Ishikawa (cell line): Measurements from ENCODE around the gene RAB10.

Experiments used
- CEBPB ChIP-seq: IDR thresholded peaks from 2 replicates; pipeline ENCODE4 v1.6.1; 2012
- CREB1 ChIP-seq: IDR thresholded peaks from 2 replicates; pipeline ENCODE4 v1.6.1; 2012; ENCODE audit warnings: low read depth
- EGR1 ChIP-seq: IDR thresholded peaks from 2 replicates; pipeline ENCODE4 v1.6.1; 2012
- EP300 ChIP-seq: IDR thresholded peaks from 2 replicates; pipeline ENCODE4 v1.6.1; 2012; ENCODE audit warnings: borderline replicate concordance
- FOXM1 ChIP-seq: IDR thresholded peaks from 2 replicates; pipeline ENCODE4 v1.6.1; 2012; ENCODE audit warnings: low read depth, borderline replicate concordance
- NFIC ChIP-seq: IDR thresholded peaks from 2 replicates; pipeline ENCODE4 v1.6.1; 2012
- RAD21 ChIP-seq: IDR thresholded peaks from 2 replicates; pipeline ENCODE4 v1.6.1; 2012; ENCODE audit warnings: low read depth
- TAF1 ChIP-seq: IDR thresholded peaks from 2 replicates; pipeline ENCODE4 v1.6.1; 2012; ENCODE audit warnings: low read depth, mild to moderate bottlenecking
- TCF12 ChIP-seq: IDR thresholded peaks from 2 replicates; pipeline ENCODE4 v1.6.1; 2012; ENCODE audit warnings: low read depth
- TEAD4 ChIP-seq: IDR thresholded peaks from 2 replicates; pipeline ENCODE4 v1.6.1; 2012
- USF1 ChIP-seq: IDR thresholded peaks from 2 replicates; pipeline ENCODE4 v1.6.1; 2012
- YY1 ChIP-seq: IDR thresholded peaks from 2 replicates; pipeline ENCODE4 v1.6.1; 2012; ENCODE audit warnings: low read depth
- ZBTB7A ChIP-seq: IDR thresholded peaks from 2 replicates; pipeline ENCODE4 v1.6.1; 2012; ENCODE audit warnings: low read depth
- TF ChIP-seq, protein P1 (sequence below): IDR thresholded peaks from 2 replicates; pipeline ENCODE4 v1.6.1; 2012; ENCODE audit warnings: low read depth, mild to moderate bottlenecking
- TF ChIP-seq, protein P2 (sequence below): IDR thresholded peaks from 2 replicates; pipeline ENCODE4 v1.6.1; 2012

RAB10 gene

DNA sequence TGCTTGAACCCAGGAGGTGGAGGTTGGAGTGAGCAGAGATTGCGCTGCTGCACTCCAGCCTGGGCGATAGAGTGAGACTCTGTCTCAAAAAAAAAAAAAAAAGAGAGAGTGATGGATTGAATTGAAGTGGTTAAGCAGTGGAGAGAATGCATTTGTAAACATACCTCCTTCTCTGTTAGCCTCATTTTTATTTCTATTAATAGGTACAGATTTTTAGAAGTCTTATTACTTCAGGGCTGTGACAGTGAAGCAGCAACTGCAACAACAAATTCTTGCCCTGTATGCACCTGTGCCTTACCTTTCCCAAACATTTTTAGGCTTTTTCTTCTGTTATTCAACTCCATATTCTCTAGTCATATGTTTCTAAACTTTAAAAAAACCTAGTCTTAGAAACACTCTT is 55.5 kb downstream of the RAB10 start:
- TF ChIP-seq RAD21 (no peak), CREB1 (no peak)

DNA sequence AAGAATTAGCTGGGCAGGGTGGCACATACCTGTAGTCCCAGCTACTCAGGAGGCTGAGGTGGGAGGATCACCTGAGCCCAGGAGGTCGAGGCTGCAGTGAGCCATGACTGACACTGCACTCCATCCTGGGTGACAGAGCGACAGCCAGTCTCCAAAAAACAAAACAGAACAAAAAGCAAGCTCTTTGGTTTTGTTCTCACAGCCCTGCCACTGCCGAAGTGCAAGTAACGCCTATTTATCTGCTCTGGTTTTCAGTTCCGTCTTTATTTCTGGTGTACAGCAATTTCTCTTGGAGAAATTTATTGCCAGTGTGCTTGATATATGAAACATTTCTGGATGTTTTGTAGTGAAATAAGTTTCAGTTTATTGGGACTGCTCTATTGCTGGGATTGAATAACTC is 61.9 kb downstream of the RAB10 start:
- TF ChIP-seq EP300 (no peak), RAD21 (no peak), NFIC (no peak), CEBPB (no peak), CREB1 (no peak), YY1 (no peak), TEAD4 (no peak), TCF12 (no peak), EGR1 (no peak), TAF1 (no peak), ZBTB7A (no peak), FOXM1 (no peak), USF1 (no peak)
- TF ChIP-seq, protein P1, sequence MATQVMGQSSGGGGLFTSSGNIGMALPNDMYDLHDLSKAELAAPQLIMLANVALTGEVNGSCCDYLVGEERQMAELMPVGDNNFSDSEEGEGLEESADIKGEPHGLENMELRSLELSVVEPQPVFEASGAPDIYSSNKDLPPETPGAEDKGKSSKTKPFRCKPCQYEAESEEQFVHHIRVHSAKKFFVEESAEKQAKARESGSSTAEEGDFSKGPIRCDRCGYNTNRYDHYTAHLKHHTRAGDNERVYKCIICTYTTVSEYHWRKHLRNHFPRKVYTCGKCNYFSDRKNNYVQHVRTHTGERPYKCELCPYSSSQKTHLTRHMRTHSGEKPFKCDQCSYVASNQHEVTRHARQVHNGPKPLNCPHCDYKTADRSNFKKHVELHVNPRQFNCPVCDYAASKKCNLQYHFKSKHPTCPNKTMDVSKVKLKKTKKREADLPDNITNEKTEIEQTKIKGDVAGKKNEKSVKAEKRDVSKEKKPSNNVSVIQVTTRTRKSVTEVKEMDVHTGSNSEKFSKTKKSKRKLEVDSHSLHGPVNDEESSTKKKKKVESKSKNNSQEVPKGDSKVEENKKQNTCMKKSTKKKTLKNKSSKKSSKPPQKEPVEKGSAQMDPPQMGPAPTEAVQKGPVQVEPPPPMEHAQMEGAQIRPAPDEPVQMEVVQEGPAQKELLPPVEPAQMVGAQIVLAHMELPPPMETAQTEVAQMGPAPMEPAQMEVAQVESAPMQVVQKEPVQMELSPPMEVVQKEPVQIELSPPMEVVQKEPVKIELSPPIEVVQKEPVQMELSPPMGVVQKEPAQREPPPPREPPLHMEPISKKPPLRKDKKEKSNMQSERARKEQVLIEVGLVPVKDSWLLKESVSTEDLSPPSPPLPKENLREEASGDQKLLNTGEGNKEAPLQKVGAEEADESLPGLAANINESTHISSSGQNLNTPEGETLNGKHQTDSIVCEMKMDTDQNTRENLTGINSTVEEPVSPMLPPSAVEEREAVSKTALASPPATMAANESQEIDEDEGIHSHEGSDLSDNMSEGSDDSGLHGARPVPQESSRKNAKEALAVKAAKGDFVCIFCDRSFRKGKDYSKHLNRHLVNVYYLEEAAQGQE, result no peak
- TF ChIP-seq, protein P2, sequence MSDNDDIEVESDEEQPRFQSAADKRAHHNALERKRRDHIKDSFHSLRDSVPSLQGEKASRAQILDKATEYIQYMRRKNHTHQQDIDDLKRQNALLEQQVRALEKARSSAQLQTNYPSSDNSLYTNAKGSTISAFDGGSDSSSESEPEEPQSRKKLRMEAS, result no peak

DNA sequence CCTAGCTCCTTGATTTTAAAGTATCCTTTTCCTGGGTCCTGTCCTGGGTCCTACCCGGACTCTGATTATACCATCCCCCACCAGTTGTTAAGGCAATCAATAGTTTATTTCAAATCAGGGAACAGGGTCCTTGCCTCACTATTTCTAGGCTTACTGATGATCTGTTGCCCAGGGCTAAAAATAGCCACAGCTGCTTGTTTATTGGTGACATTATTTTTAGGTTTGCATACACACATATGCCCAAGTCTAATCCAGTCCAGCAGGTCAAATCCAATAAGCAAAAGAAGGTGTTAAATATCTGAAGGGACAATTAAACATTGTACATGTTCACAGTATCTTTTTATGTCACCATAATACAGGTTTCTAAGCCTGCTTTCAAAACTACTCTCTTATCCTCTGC is 66.0 kb downstream of the RAB10 start:
- TF ChIP-seq ZBTB7A (no peak), NFIC (no peak), CREB1 (no peak), USF1 (no peak), RAD21 (no peak), TEAD4 (no peak)
- TF ChIP-seq, protein P2, result no peak
- TF ChIP-seq, protein P1, result no peak

GRCh38 chr2:26100384-26100783 is 66.5 kb downstream of the RAB10 start:
- TF ChIP-seq CREB1 (no peak), RAD21 (no peak), TEAD4 (no peak), ZBTB7A (no peak), FOXM1 (no peak), EP300 (no peak), YY1 (no peak), CEBPB (no peak), NFIC (no peak), TCF12 (no peak)
- TF ChIP-seq, protein P1, result no peak

GRCh38 chr2:26103752-26104151 is 69.9 kb downstream of the RAB10 start:
- no peak for TF ChIP-seq RAD21
- TF ChIP-seq, protein P2, result no peak
- TF ChIP-seq TCF12, result no peak
- no peak for TF ChIP-seq TEAD4
- no peak for TF ChIP-seq EP300
- no peak for TF ChIP-seq TAF1
- TF ChIP-seq YY1, result no peak
- TF ChIP-seq ZBTB7A, result no peak
- no peak for TF ChIP-seq USF1
- no peak for TF ChIP-seq CEBPB
- TF ChIP-seq, protein P1, result no peak
